BLaER1 (cell line): ENCODE measurements around the gene SPACA9.
A peak's percentile ranks its signal among the peaks of the same experiment; 100 is the strongest.

Experiments
- H3K27ac ChIP-seq: shearing (Covaris generic); formaldehyde crosslinking; 2 replicates; pipeline ENCODE4 v1.8.1; 2022
- H3K27me3 ChIP-seq: shearing (Covaris generic); formaldehyde crosslinking; 2 replicates; pipeline ENCODE4 v1.8.1; 2022
- H3K36me3 ChIP-seq: shearing (Covaris generic); formaldehyde crosslinking; 2 replicates; pipeline ENCODE4 v1.8.1; 2022
- H3K4me1 ChIP-seq: shearing (Covaris generic); formaldehyde crosslinking; 2 replicates; pipeline ENCODE4 v1.8.1; 2022
- H3K4me2 ChIP-seq: shearing (Covaris generic); formaldehyde crosslinking; 2 replicates; pipeline ENCODE4 v1.8.1; 2022
- H3K4me3 ChIP-seq: shearing (Covaris generic); formaldehyde crosslinking; 2 replicates; pipeline ENCODE4 v1.8.1; 2022
- H3K9ac ChIP-seq: shearing (Covaris generic); formaldehyde crosslinking; 2 replicates; pipeline ENCODE4 v1.8.1; 2022
- H3K9me3 ChIP-seq: shearing (Covaris generic); formaldehyde crosslinking; 2 replicates; pipeline ENCODE4 v1.8.1; 2022
- H4K20me1 ChIP-seq: shearing (Covaris generic); formaldehyde crosslinking; 2 replicates; pipeline ENCODE4 v1.8.1; 2022
- Cebpa-rat ChIP-seq: shearing (Covaris generic); IDR thresholded peaks from 2 replicates; pipeline ENCODE4 v1.8.1; 2022

The SPACA9 gene

GRCh38 chr9:132846109-132846917 is 32.4 kb upstream of the SPACA9 start:
- no peaks in the 10 kb centered on the region for H4K20me1 ChIP-seq
- H3K27ac ChIP-seq = no peak overlapping the region
- H3K9me3 ChIP-seq = no peaks in the 10 kb centered on the region
- no peak for TF ChIP-seq Cebpa-rat
- H3K4me1 ChIP-seq = peaks cover 41% of the 10 kb centered on the region
- H3K27me3 ChIP-seq = no peaks in the 10 kb centered on the region
- no peaks in the 10 kb centered on the region for H3K36me3 ChIP-seq
- no peak overlapping the region for H3K4me2 ChIP-seq
- H3K4me3 ChIP-seq = no peak overlapping the region
- H3K9ac ChIP-seq = no peak overlapping the region

DNA sequence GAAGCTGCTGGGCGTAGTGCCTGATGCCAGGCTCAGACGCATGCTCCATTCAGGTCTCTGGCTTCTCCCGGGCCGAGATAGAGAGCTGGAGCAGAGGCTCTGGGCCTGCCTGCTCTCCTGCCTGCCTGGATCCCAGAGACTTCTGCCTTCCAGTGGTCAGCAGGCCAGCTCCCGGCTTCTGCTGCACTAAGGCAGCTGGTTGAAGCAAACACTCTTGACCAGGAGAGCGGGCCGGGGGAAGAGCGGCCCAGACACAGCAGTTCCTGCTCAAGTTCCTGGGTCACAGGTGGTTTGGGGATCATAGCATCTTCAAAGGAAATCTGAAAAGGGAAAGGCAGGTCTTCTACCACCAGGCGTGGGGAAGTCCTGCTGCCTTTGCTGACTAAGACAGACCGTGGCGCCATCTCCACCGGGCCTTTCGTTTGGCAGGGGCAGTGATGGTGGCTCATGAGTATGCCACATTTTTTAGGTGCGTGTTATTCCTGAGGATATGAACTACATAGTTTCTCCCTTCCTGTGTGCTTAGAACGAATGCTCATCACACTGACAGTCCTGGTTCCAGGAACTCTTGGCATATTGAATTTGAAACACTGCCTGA is 31.7 kb upstream of the SPACA9 start:
- Histone ChIP-seq H3K27me3 (no peaks in the 10 kb centered on the region), H3K36me3 (no peaks in the 10 kb centered on the region), H3K4me1 (peaks cover 48% of the 10 kb centered on the region), H3K4me2 (peak overlapping the region; percentile 29; the same call in 1 of the 2 replicates), H3K9ac (no peak overlapping the region), H3K9me3 (no peaks in the 10 kb centered on the region), H4K20me1 (no peaks in the 10 kb centered on the region), H3K27ac (no peak overlapping the region), H3K4me3 (no peak overlapping the region)
- TF ChIP-seq Cebpa-rat = no peak

DNA sequence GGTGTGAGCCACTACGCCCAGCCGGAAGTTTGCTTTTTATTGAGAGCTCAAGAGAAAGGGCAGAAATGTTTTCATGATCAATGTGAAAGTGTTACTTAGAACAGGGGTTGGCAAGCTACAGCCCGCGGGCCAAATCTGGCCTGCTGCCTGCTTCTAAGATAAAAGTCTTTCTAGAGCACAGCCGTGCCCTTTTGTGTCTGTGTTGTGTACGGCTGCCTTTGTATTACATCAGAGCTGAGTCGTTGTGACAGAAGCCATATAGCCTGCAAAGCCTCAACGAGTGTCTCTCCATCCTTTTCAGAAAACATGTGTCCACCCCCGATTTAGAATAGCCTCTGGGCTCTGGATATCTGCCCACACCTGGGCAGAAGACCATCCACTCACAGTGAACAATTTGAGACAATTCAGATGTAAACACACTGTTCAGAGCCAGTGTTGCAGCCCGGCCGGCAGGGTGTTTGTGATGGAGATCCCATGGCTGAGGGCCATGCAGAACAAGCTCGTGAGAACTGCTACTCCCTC is 29.5 kb upstream of the SPACA9 start:
- H3K9ac ChIP-seq = no peak overlapping the region
- no peak for TF ChIP-seq Cebpa-rat
- no peak overlapping the region for H3K4me2 ChIP-seq
- no peaks in the 10 kb centered on the region for H4K20me1 ChIP-seq
- H3K4me1 ChIP-seq = peaks cover 50% of the 10 kb centered on the region
- H3K9me3 ChIP-seq = no peaks in the 10 kb centered on the region
- H3K27ac ChIP-seq = no peak overlapping the region
- no peak overlapping the region for H3K4me3 ChIP-seq
- no peaks in the 10 kb centered on the region for H3K27me3 ChIP-seq
- H3K36me3 ChIP-seq = no peaks in the 10 kb centered on the region

DNA sequence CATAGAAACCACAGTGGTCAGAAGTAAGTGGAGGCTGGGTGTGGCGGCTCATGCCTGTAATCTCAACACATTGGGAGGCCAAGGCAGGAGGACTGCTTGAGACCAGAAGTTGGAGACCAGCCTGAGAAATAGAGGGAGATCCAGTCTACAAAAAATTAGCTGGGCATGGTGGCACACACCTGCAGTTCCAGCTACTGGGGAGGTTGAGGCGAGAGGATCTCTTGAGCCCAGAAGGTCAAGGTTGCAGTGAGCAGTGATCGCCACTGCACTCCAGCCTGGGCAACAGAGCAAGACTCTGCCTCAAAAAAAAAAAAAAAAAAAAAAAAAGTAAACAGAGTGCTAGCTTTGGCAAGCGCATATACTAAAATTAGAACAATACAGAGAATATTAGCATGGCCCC is 25.2 kb upstream of the SPACA9 start:
- Histone ChIP-seq H3K4me3 (no peak overlapping the region), H3K4me2 (no peak overlapping the region), H3K9ac (no peak overlapping the region), H4K20me1 (no peaks in the 10 kb centered on the region), H3K9me3 (no peaks in the 10 kb centered on the region), H3K36me3 (no peaks in the 10 kb centered on the region), H3K4me1 (peaks cover 56% of the 10 kb centered on the region), H3K27ac (no peak overlapping the region), H3K27me3 (peaks cover 12% of the 10 kb centered on the region; the same call in 1 of the 2 replicates)
- TF ChIP-seq Cebpa-rat = no peak

DNA sequence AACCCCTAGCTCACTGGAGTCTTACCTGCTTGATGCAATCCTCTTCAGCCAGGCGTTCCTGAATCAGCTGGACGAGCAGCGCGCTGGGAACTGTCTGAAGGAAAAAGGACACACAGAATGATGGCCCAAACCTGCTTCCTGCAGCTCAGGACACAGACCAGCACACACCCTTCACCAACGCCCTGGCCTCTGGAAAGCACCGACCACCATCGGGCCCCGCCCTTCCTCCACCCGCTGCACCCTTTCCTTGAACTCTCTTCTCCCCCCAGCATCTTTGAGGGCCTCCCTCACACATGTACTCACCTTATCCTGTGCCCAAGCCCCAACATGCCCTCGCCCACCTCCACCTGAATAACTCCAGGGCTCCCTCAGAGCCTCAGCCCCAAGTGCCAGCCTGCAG is 23.9 kb upstream of the SPACA9 start:
- H3K4me1 ChIP-seq = peaks cover 55% of the 10 kb centered on the region
- H3K4me3 ChIP-seq = no peak overlapping the region
- no peak overlapping the region for H3K9ac ChIP-seq
- no peaks in the 10 kb centered on the region for H4K20me1 ChIP-seq
- no peak overlapping the region for H3K4me2 ChIP-seq
- TF ChIP-seq Cebpa-rat = no peak
- no peaks in the 10 kb centered on the region for H3K9me3 ChIP-seq
- peaks cover 16% of the 10 kb centered on the region; the same call in 1 of the 2 replicates for H3K27me3 ChIP-seq
- H3K27ac ChIP-seq = no peak overlapping the region
- no peaks in the 10 kb centered on the region for H3K36me3 ChIP-seq

DNA sequence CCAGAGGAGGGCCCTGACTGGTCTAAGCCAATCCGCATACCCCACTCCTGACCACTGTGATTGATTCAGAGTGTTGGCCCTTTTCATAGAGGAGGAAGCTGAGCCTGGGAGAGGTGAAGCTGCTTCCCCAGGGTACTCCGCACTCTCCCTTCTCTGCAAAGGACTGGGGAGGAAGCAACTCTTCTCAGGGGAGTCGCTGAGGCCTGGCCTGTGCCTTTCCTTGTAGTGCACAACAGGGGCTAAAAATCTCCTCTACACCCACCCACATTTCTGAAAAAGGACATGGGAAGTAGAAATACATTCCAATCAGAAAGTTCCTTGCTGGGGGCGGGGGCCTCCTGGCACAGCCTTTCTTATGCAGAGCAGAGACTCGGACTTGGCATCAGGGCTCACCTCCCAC is 22.8 kb upstream of the SPACA9 start:
- Histone ChIP-seq H3K9me3 (no peaks in the 10 kb centered on the region), H4K20me1 (no peaks in the 10 kb centered on the region), H3K27ac (no peak overlapping the region), H3K9ac (no peak overlapping the region), H3K4me3 (no peak overlapping the region), H3K4me2 (peak overlapping the region; percentile 80), H3K4me1 (peaks cover 56% of the 10 kb centered on the region), H3K27me3 (peaks cover 16% of the 10 kb centered on the region; the same call in 1 of the 2 replicates), H3K36me3 (no peaks in the 10 kb centered on the region)
- no peak for TF ChIP-seq Cebpa-rat

DNA sequence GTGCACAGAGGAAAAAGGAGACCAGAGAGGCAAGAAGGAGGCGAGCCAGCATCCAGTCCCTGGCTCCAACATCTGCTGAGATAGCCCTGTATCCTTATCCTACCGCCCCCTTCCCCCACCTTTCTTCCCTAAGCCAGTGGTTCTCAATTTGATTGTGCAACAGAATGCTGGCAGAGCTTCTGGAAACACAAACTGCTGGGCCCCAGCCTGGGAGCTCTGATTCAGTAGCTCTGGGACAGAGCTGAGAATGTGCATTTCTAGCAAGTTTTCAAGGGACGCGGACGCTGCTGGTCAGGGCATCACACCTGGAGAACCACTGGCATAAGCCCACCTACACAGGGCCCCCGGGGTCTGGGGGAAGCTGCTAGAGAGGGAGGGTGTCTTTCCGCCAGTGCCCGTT is 21.7 kb upstream of the SPACA9 start:
- no peaks in the 10 kb centered on the region for H3K36me3 ChIP-seq
- no peak overlapping the region for H3K4me3 ChIP-seq
- peaks cover 16% of the 10 kb centered on the region; the same call in 1 of the 2 replicates for H3K27me3 ChIP-seq
- H3K27ac ChIP-seq = no peak overlapping the region
- 0 out of 2 replicates have a peak, but pooled peaks have one; percentile 31 for TF ChIP-seq Cebpa-rat
- peak overlapping the region; percentile 80 for H3K4me2 ChIP-seq
- H3K9me3 ChIP-seq = no peaks in the 10 kb centered on the region
- H4K20me1 ChIP-seq = no peaks in the 10 kb centered on the region
- no peak overlapping the region for H3K9ac ChIP-seq
- H3K4me1 ChIP-seq = peaks cover 56% of the 10 kb centered on the region

- Histone ChIP-seq H3K27ac (no peak overlapping the region), H3K9me3 (no peaks in the 10 kb centered on the region), H3K4me1 (peaks cover 61% of the 10 kb centered on the region), H3K9ac (no peak overlapping the region), H3K4me2 (peak overlapping the region; percentile 80), H3K36me3 (no peaks in the 10 kb centered on the region), H3K27me3 (peaks cover 16% of the 10 kb centered on the region; the same call in 1 of the 2 replicates), H4K20me1 (no peaks in the 10 kb centered on the region), H3K4me3 (no peak overlapping the region)
- no peak for TF ChIP-seq Cebpa-rat
Observed at GRCh38 chr9:132857616-132858342, 20.9 kb upstream of the SPACA9 start.

DNA sequence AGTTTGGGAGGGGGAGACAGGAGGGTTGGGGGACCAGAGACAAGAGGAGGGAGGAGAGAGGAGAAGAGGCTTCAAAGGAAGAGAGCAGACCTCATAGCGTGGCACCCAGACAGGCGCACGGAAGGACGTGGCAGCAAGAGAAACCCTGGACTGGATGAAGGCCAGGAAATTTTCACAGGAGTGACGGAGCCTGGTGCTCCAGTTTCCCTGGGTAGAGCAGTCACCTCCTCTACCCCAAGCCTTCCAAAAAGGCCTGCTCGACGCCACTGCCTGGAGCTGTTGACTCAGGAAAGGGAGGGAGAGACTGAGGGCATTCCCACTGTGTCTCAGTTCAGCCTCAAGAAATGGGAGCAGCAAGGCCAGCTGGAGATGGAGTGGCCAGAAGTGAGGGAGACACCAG is 19.9 kb upstream of the SPACA9 start:
- TF ChIP-seq Cebpa-rat = no peak

GRCh38 chr9:132861666-132862065 is 17.0 kb upstream of the SPACA9 start:
- Histone ChIP-seq H3K4me3 (no peak overlapping the region), H3K27ac (no peak overlapping the region), H4K20me1 (no peaks in the 10 kb centered on the region), H3K9me3 (no peaks in the 10 kb centered on the region), H3K4me2 (peak overlapping the region; percentile 56), H3K9ac (no peak overlapping the region), H3K4me1 (peaks cover 57% of the 10 kb centered on the region), H3K36me3 (no peaks in the 10 kb centered on the region), H3K27me3 (peaks cover 16% of the 10 kb centered on the region; the same call in 1 of the 2 replicates)
- TF ChIP-seq Cebpa-rat = no peak

More for the DNA sequence above, 19.9 kb upstream of the SPACA9 start:
- Histone ChIP-seq H3K9me3 (no peaks in the 10 kb centered on the region), H3K4me2 (peak overlapping the region; percentile 80), H3K4me1 (peaks cover 69% of the 10 kb centered on the region), H3K9ac (no peak overlapping the region), H3K27ac (no peak overlapping the region), H4K20me1 (no peaks in the 10 kb centered on the region), H3K4me3 (no peak overlapping the region), H3K36me3 (no peaks in the 10 kb centered on the region), H3K27me3 (peaks cover 16% of the 10 kb centered on the region; the same call in 1 of the 2 replicates)
